ENCODE results near the gene ZNF552. TPM values are rescaled to one million over a fixed set of nuclear protein-coding genes. Genes with fewer than 3 reads are reported as not detected.

Gene ZNF552
- total and polyA plus RNA-seq, 2 of the 13 experiments (the other 11 are each of a cell fraction or from before 2014, with no cell fraction given), result 8.1 to 16.6 TPM

DNA sequence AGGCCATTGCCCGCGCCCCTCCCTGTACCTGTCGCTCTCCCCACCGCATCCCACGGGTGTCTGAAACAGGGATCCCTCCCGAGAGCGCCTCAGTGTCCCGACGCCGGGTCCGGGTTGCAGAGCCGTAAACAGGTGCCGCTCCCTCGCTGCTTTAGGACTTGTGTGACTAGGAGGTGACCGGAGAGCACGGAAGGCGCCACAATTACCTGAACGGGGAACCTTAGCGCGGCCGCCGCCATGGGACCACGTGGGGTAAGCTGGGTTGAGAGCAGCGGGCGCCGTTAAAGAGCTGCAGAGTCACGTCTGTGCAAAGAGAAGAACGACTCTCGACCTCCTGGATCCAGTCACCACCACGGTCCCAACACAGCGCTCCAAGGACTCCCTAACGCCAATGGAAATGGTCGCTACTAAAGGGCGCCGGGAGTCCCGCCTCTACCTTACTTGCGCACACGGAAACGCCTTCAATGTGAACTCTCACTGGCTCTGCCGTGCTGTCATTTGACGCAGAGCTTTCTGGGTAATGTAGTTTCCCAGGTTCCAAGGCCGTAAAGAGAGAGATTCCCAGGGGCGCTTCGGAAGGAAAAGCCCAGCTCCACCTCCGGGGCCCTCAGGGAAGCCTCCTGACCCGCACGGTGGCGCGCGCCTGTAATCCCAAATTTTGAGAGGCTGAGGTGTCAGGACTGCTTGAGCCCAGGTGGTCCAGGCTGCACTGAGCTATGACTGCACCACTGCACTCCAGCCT is at the start of gene ZNF552 (continued):
- TF ChIP-seq, protein P1, sequence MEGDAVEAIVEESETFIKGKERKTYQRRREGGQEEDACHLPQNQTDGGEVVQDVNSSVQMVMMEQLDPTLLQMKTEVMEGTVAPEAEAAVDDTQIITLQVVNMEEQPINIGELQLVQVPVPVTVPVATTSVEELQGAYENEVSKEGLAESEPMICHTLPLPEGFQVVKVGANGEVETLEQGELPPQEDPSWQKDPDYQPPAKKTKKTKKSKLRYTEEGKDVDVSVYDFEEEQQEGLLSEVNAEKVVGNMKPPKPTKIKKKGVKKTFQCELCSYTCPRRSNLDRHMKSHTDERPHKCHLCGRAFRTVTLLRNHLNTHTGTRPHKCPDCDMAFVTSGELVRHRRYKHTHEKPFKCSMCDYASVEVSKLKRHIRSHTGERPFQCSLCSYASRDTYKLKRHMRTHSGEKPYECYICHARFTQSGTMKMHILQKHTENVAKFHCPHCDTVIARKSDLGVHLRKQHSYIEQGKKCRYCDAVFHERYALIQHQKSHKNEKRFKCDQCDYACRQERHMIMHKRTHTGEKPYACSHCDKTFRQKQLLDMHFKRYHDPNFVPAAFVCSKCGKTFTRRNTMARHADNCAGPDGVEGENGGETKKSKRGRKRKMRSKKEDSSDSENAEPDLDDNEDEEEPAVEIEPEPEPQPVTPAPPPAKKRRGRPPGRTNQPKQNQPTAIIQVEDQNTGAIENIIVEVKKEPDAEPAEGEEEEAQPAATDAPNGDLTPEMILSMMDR (CRISPR knock-in tag; IDR thresholded peaks at IDR 0.05), result peak; percentile 44
- TF ChIP-seq CCDC6 (CRISPR knock-in tag; IDR thresholded peaks at IDR 0.05), result no peak
- TF ChIP-seq, protein P2, sequence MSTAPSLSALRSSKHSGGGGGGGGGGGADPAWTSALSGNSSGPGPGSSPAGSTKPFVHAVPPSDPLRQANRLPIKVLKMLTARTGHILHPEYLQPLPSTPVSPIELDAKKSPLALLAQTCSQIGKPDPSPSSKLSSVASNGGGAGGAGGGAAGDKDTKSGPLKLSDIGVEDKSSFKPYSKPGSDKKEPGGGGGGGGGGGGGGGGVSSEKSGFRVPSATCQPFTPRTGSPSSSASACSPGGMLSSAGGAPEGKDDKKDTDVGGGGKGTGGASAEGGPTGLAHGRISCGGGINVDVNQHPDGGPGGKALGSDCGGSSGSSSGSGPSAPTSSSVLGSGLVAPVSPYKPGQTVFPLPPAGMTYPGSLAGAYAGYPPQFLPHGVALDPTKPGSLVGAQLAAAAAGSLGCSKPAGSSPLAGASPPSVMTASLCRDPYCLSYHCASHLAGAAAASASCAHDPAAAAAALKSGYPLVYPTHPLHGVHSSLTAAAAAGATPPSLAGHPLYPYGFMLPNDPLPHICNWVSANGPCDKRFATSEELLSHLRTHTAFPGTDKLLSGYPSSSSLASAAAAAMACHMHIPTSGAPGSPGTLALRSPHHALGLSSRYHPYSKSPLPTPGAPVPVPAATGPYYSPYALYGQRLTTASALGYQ (CRISPR knock-in tag; IDR thresholded peaks at IDR 0.05), result no peak
- no peak for TF ChIP-seq DNMT3B (CRISPR knock-in tag; conservative IDR thresholded peaks at IDR 0.05)
- TF ChIP-seq, protein P3, sequence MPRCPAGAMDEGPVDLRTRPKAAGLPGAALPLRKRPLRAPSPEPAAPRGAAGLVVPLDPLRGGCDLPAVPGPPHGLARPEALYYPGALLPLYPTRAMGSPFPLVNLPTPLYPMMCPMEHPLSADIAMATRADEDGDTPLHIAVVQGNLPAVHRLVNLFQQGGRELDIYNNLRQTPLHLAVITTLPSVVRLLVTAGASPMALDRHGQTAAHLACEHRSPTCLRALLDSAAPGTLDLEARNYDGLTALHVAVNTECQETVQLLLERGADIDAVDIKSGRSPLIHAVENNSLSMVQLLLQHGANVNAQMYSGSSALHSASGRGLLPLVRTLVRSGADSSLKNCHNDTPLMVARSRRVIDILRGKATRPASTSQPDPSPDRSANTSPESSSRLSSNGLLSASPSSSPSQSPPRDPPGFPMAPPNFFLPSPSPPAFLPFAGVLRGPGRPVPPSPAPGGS (CRISPR knock-in tag; IDR thresholded peaks at IDR 0.05), result no peak
- TF ChIP-seq, protein P4, sequence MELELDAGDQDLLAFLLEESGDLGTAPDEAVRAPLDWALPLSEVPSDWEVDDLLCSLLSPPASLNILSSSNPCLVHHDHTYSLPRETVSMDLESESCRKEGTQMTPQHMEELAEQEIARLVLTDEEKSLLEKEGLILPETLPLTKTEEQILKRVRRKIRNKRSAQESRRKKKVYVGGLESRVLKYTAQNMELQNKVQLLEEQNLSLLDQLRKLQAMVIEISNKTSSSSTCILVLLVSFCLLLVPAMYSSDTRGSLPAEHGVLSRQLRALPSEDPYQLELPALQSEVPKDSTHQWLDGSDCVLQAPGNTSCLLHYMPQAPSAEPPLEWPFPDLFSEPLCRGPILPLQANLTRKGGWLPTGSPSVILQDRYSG (CRISPR knock-in tag; IDR thresholded peaks at IDR 0.05), result no peak
- TF ChIP-seq PTBP1 (IDR thresholded peaks at IDR 0.05; ENCODE audit: low read depth, low read length, poor library complexity, severe bottlenecking), result no peak
- no peak for TF ChIP-seq CC2D1A (CRISPR knock-in tag; IDR thresholded peaks at IDR 0.05)
- no peak for TF ChIP-seq U2AF1 (optimal IDR thresholded peaks at IDR 0.05; ENCODE audit: low read depth, low read length)
- TF ChIP-seq ZNF577 (CRISPR knock-in tag; IDR thresholded peaks at IDR 0.05; ENCODE audit: borderline replicate concordance, low read depth), result no peak
- TF ChIP-seq ZMYM3 (CRISPR knock-in tag; IDR thresholded peaks at IDR 0.05), result no peak
- TF ChIP-seq FOXJ3 (CRISPR knock-in tag; IDR thresholded peaks at IDR 0.05; ENCODE audit: borderline replicate concordance), result no peak
- TF ChIP-seq PAWR (CRISPR knock-in tag; IDR thresholded peaks at IDR 0.05; ENCODE audit: borderline replicate concordance), result no peak
- no peak; the same call in 1 of the 2 replicates for TF ChIP-seq ZNF317 (CRISPR knock-in tag; IDR thresholded peaks at IDR 0.05)
- TF ChIP-seq U2AF2 (IDR thresholded peaks at IDR 0.05; ENCODE audit: low read depth, low read length), result no peak
- TF ChIP-seq, protein P5, sequence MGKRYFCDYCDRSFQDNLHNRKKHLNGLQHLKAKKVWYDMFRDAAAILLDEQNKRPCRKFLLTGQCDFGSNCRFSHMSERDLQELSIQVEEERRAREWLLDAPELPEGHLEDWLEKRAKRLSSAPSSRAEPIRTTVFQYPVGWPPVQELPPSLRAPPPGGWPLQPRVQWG (CRISPR knock-in tag; IDR thresholded peaks at IDR 0.05; ENCODE audit: borderline replicate concordance, low read depth), result no peak
- TF ChIP-seq ZSCAN29 (CRISPR knock-in tag; conservative IDR thresholded peaks at IDR 0.05), result no peak
- no peak for TF ChIP-seq TBP (CRISPR knock-in tag; IDR thresholded peaks at IDR 0.05)
- no peak for TF ChIP-seq RFX3 (CRISPR knock-in tag; IDR thresholded peaks at IDR 0.05)
- no peak for TF ChIP-seq HOXA9 (CRISPR knock-in tag; IDR thresholded peaks at IDR 0.05; ENCODE audit: borderline replicate concordance)
- TF ChIP-seq NFATC3 (CRISPR knock-in tag; IDR thresholded peaks at IDR 0.05), result no peak
- TF ChIP-seq, protein P6, sequence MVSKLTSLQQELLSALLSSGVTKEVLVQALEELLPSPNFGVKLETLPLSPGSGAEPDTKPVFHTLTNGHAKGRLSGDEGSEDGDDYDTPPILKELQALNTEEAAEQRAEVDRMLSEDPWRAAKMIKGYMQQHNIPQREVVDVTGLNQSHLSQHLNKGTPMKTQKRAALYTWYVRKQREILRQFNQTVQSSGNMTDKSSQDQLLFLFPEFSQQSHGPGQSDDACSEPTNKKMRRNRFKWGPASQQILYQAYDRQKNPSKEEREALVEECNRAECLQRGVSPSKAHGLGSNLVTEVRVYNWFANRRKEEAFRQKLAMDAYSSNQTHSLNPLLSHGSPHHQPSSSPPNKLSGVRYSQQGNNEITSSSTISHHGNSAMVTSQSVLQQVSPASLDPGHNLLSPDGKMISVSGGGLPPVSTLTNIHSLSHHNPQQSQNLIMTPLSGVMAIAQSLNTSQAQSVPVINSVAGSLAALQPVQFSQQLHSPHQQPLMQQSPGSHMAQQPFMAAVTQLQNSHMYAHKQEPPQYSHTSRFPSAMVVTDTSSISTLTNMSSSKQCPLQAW (CRISPR knock-in tag; IDR thresholded peaks at IDR 0.05), result peak; percentile 84
